Left kidney (tissue), 2 donors: Measurements from ENCODE around the gene CDK9. TPM values are rescaled to one million over a fixed set of nuclear protein-coding genes. Genes with fewer than 3 reads are reported as not detected.
"Not testable (repeated sequence)": the region's sequence is repeated elsewhere in the genome, so short reads cannot be mapped to it uniquely, and the experiment has no call there.

Source experiments
- DNase-seq: peaks from one replicate; pipeline ENCODE4 v3.0.0-alpha.2; 2013
- polyA plus RNA-seq: library from polyadenylated mRNA; unstranded; fragments of 120-200 nt; gene quantifications from one replicate; pipeline ENCODE4 v1.2.1, GENCODE V29; 2013; ENCODE audit not compliant: insufficient read length

The CDK9 gene
- polyA plus RNA-seq, 1 donor = 72.9 TPM

DNA sequence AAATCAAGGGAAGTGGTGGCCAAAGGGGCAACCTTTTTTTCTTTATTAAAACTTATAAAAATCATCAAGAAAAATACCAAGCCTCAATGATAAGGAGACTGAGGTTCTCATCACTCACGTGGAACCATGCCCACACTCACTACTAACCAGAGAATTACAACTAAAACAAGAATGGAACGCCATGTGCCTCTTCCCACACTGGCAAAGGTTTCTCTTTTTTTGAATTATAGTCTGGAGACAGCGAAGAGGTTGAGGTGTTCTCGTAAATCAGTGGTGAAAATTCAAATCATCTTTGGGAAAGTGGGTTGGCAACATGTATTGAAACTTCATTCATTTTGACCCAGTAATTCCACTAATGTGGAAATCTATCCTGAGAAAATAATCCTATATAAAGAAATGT is 36.3 kb downstream of the CDK9 start:
- no peak for DNase-seq

DNA sequence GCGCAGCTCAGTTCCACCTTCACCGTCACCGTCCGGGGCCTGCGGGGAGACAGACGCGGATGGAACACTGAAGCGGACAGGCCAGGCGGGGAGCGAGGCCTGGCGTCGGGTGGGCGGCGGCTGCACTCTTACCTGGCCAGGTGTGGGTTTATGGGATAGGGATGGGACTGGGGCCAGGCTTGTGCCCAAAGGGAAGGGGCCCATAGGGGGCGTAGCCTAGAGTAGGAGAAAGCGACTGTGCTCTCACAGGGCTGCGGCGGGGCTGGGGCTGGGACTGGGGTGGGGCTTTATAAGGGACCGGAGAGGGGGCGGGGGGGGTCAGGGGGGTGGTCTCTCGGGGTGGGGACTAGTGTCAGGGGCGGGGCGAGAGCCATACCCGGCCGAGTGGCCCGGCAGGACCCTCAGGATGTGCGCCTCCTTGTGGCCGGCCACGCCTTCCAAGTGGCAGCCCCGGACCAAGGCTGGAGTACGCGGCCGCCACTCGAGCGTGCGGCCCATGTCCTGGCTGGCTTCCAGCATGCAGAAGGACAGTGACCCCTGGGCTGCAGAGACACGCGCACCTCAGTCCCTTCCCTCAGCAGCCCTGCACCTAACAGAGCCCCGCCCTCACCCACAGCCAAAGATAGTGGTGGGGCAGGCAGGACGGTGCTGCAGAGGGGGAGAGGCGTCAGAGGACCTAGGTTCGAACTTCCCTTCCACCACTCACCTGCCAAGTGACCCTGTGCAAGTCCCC is 39.7 kb downstream of the CDK9 start:
- DNase-seq = no peak

DNA sequence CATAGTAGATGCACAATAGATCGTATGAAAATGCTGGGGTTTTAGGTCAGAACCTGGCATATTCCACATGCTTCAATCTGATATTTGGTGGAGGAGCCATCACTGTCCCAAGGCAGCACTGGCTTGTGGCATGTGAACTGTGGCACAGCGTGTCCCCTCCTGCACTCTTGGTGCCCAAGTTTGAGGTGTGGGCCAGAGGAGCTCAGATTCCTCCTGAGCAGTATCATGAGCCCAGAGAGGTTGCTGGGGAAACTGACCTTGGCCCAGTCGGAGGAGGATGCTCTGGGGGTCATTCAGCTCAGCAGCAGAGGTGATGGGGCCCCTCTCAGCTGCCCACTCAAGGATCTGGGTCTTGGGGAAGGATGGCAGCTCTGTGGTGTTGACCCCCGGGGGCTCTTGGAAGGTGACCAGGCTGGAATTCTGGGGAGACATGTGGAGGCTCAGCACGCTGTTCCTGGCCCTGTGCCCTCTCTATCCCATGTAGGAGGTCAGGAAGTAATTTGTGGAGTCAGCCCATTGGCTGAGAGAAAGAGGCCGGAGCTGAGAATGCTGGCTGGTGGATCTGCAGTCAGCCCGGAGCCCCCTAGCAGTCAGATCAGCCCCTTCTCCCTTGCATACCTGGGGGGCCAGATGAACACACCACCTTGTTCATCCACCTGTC is 40.5 kb downstream of the CDK9 start:
- DNase-seq = no peak

DNA sequence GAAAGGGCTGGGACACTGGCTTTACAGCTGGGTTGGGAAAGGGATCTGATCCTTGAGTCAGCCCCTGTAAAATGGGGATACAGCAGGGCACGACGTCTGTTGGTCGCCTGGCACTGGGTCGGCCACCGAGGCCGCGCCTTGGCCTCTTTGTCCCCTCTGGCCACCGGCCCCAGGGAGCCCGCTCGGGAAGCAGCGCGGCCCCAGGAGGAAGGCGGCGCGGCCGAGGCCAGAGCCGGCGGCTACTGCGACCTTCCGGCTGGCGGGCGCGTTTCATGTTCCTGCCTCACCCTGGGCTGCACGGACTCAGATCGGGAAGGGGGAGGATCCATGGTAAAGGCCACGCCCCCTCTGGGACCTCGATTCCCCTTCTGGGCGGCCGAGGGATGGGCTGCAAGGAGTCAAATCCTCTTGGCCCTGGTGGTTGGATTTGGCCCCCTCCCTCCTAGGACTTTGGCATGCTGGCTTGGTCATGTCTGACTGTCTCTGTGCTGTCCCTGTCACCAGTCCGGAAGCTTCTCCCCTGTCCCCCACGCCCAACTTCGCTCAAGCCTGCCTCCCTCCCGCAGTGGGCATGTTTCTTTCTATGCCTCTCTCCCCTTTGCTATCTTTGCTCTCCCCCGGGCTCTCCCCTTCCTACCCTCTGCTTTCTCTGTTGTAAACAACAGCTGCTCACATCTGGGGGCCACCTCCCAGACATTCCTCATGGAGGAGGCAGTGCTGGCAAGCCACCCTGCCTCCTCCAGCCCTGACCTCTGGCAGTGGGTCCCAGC is 42.6 kb downstream of the CDK9 start:
- peak; percentile 86 for DNase-seq

DNA sequence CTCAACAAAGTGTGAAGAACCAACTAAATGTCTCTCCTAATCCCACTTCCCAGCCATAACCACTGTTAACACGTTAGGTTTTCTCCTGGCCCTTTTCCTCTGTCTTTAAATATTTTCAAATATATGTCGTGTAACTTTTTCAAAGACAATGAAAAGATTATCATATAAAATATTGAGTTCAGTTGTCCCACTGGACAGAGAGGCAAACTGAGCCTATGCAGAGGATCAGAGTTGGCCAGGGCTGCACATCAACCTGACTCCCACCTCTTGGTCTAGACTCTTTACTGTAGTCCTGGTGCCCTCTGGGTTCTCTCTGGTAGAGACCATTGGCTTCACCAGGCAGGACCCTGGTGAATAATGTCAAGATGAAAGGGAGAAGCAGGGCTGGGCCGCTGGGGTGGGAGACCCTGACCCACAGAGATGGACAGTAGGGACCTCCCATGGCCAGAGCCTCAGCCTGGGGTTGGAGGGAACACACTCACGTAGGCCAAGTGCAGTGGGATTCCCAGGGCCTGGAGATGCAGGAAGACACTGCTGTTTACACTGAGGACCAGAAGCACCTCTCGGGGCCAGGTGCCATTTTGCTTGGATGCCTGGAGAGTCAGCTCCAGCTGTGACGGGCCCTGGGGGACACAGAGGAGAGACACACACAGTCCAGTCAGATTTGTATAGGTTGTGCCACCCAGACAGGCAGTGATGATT is 43.5 kb downstream of the CDK9 start:
- no peak for DNase-seq

DNA sequence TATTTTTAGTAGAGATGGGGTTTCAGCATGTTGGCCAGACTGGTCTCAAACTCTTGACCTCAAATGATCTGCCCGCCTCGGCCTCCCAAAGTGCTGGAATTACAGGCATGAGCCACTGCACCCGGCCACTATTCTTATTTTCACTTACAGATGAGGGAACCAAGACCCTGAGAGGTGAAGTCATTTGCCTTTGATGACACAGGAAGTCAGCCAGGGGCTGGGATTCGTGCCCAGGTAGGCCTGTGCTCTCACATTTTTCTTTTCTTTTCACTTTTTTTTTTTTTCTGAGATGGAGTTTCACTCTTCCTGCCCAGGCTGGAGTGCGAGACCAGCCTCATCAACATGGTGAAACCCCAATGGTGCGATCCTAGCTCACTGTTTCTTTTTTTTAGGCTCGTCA is 46.4 kb downstream of the CDK9 start:
- no peak for DNase-seq

DNA sequence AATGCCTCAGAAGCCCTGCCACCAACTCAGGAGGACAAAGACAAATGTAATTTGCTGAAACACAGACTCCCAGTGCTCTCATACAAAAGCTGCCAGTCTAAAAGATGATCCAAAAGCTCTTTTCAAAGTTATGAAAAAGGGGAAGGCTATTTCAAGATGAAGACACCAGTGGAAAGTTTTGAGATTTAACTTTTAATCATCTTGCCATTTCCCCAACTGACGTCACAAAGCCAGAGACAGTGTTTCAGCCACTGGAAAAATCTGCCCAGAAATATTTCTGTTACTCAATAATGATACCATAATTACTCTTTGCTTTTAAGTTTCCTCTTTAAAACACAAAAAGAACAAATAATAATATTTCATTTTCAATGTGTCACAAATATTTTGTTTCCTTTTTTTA is 47.7 kb downstream of the CDK9 start:
- no peak for DNase-seq

DNA sequence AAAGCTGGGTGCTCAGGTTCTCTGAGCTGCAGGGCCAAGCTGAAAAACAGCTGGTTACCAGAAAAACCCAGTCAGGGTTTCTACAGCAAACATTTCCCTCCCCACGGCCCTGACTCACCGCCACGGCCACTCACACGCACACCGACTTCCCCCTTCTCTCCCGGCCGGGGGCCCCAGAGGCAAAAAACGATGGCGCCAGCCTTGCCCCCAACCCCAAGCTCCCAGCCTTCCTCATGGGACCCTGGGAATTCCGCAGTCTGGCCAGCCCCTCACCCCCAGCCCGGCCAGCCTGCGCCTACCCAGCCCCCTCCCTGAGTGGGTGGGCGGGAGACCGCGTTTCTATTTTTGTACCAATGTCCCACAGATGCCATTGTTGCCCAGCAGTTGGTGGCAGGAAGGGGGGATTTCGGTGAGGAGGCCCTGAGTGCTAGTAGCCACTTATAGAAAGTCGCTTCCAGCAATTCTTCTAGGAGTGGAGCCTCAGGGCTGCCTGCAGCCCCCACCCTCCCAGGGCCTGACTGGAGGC is 50.2 kb downstream of the CDK9 start:
- no peak for DNase-seq

DNA sequence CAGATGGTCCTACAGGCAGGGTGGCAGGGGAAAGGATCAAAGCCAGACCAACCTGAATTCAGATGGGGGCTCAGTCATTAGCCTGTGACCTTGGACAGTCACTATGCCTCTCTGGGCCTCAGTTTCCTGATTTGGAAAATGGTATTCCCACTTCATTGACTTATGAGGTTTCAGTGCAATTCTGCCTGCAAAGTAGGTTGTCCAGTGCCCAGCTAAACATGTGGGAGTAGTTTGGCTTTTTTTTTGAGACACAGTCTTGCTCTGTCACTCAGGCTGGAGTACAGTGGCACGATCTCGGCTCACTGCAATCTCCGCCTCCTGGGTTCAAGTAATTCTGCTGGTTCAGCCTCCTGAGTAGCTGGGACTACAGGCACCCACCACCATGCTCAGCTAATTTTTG is 50.7 kb downstream of the CDK9 start:
- not testable (repeated sequence) for DNase-seq

DNA sequence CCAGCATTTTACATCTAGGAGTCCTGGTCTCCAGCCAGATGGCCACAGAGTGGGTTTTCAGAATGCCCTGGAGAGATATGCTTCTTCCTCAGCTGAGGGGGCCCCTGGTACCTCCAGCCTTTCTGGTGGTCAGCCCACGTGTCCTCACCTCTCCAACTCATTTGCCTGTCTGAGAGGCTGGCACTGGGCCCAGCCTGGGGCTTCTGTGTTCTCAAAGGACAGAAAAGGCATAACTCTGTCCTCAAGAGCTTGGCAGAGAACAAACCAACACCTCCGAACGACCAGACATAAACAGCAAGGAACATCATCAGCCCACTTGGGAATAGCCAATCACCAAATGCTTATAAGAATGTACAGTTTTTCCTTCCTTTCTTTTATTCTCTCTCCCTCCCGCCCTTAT is 51.5 kb downstream of the CDK9 start:
- no peak for DNase-seq

DNA sequence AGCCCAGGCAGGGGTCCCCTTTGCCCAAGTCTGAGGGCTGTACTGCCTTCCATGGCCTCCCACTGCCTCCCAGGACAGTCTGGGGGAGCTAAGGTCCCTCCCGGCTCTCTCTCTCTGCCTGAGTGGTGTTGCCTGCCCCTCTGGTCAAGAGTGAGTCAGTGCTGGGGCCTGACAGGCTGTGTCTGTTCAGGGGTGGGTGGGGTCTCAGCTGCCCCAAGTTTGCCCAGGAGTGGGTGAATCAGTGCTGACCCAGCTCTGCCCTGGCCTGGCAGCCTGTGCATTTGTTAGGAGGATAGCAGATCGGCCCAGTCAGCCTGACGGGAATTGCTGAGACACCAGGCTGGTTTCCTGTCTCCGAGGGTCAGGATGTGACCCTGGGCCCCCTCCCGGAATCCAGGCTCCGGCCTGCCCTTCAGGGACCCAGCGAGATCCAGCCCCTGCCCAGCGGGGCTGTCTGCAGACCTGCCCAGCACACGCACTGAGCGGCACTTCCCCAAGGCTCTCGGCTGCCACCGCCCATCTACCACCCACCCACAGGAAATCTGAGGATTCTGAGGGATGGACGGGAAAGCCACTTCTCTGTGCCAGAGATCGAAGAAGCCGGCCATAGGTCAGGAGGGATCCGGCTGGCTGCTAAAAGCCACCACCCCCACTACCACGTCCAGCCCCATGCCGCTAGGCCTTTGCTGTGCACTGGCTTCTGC is 52.7 kb downstream of the CDK9 start:
- no peak for DNase-seq

Other genes with a start within 250 kb of the CDK9 start
- gene STXBP1, start 173.8 kb upstream of the CDK9 start, polyA plus RNA-seq = 32.2 TPM
- 4.3 TPM for gene CFAP157, start 79.0 kb upstream of the CDK9 start, polyA plus RNA-seq
- gene PTRH1, start 70.4 kb upstream of the CDK9 start, polyA plus RNA-seq = 8.0 TPM
- gene TTC16, start 70.0 kb upstream of the CDK9 start, polyA plus RNA-seq = 0.28 TPM
- 11.9 TPM for gene TOR2A, start 50.7 kb upstream of the CDK9 start, polyA plus RNA-seq
- 11.2 TPM for gene SH2D3C, start 7.4 kb upstream of the CDK9 start, polyA plus RNA-seq
- 44.1 TPM for gene FPGS, start 16.8 kb downstream of the CDK9 start, polyA plus RNA-seq
- 53.5 TPM for gene ENG, start 68.6 kb downstream of the CDK9 start, polyA plus RNA-seq
- 32.8 TPM for gene AK1, start 91.6 kb downstream of the CDK9 start, polyA plus RNA-seq
- gene ST6GALNAC6, start 113.6 kb downstream of the CDK9 start, polyA plus RNA-seq = 38.4 TPM
- 9.8 TPM for gene ST6GALNAC4, start 131.0 kb downstream of the CDK9 start, polyA plus RNA-seq
- 1.4 TPM for gene PIP5KL1, start 144.7 kb downstream of the CDK9 start, polyA plus RNA-seq
- gene DPM2, start 151.8 kb downstream of the CDK9 start, polyA plus RNA-seq = 35.6 TPM
- gene EEIG1, start 195.0 kb downstream of the CDK9 start, polyA plus RNA-seq = 34.2 TPM